Keratinocyte (primary cell): Measurements from ENCODE around the gene COL1A2.

Experiments
- CTCF ChIP-seq, 3 experiments: IDR thresholded peaks in 1 of 3; conservative IDR thresholded peaks in 1 of 3; optimal IDR thresholded peaks in 1 of 3; 2 replicates in 2 of 3; 3 replicates in 1 of 3; pipeline versions ENCODE3 to v1.5.1; 2011; ENCODE audit warnings: low read length in 3 of 3, mild to moderate bottlenecking in 3 of 3, moderate library complexity in 2 of 3, control low read depth in 1 of 3, inconsistent platforms in 1 of 3; ENCODE audit not compliant: insufficient read depth in 2 of 3; ENCODE audit errors: extremely low read depth in 1 of 3
- EZH2 ChIP-seq: IDR thresholded peaks from one replicate; pipeline ENCODE4 v1.6.1; 2012; ENCODE audit warnings: inconsistent platforms, mild to moderate bottlenecking, low read length, moderate library complexity

GRCh38 chr7:94449151-94449725 lies 54.5 kb downstream of the COL1A2 start:
- TF ChIP-seq CTCF (optimal IDR thresholded peaks at IDR 0.05 in 1 of 3, IDR thresholded peaks at IDR 0.05 in 1 of 3, conservative IDR thresholded peaks at IDR 0.05 in 1 of 3; ENCODE audit: extremely low read depth in 1 of 3, insufficient read depth in 2 of 3, low read length in 3 of 3) (peak in 2 of 3 experiments; percentile 34 to 38), EZH2 (no peak)
